Kidney epithelial cell (primary cell): ENCODE results near the gene TLCD2. TPM values are rescaled to one million over a fixed set of nuclear protein-coding genes. Genes with fewer than 3 reads are reported as not detected.
"Not testable (repeated sequence)": the region's sequence is repeated elsewhere in the genome, so short reads cannot be mapped to it uniquely, and the experiment has no call there.

Experiments used
- DNase-seq: peaks from one replicate; pipeline ENCODE4 v3.0.0-alpha.2; 2010; ENCODE audit warnings: low read depth
- H3K27me3 ChIP-seq: 2 replicates; pipeline ENCODE4 v1.6.0; 2011; ENCODE audit warnings: low read length; ENCODE audit not compliant: control insufficient read depth, insufficient read depth
- H3K36me3 ChIP-seq: 2 replicates; pipeline ENCODE4 v1.5.1; 2011; ENCODE audit warnings: low read length; ENCODE audit not compliant: control insufficient read depth, insufficient read depth
- H3K4me3 ChIP-seq: 2 replicates; pipeline ENCODE4 v1.5.1; 2011; ENCODE audit warnings: low read depth, mild to moderate bottlenecking, control low read depth, low read length
- CTCF ChIP-seq: IDR thresholded peaks from 2 replicates; pipeline ENCODE4 v1.5.1; 2011; ENCODE audit warnings: mild to moderate bottlenecking, moderate library complexity, low read length, control low read depth, inconsistent platforms; ENCODE audit not compliant: insufficient read depth, poor library complexity, severe bottlenecking
- total RNA-seq: library from RNA; depleted of rRNA; stranded (reverse); fragments of >200 nt; gene quantifications from 2 replicates; pipeline ENCODE4 v1.2.3, GENCODE V29; 2015

Gene TLCD2
- total RNA-seq, 1 donor from 2014 or later = 1.8 TPM

GRCh38 chr17:1711804-1712203, 1.6 kb upstream of the TLCD2 start:
- DNase-seq = no peak
- H3K27me3 ChIP-seq = no peaks in the 10 kb centered on the region
- H3K4me3 ChIP-seq = no peak overlapping the region
- H3K36me3 ChIP-seq = peaks cover 11% of the 10 kb centered on the region
- TF ChIP-seq CTCF = no peak

GRCh38 chr17:1710807-1711553, 803 bp upstream of the TLCD2 start:
- no peak for DNase-seq
- TF ChIP-seq CTCF = no peak
- H3K27me3 ChIP-seq = no peaks in the 10 kb centered on the region
- peak overlapping the region; percentile 70 for H3K4me3 ChIP-seq
- H3K36me3 ChIP-seq = peaks cover 11% of the 10 kb centered on the region

- H3K4me3 ChIP-seq = peak overlapping the region; percentile 70
- no peak for DNase-seq
- H3K27me3 ChIP-seq = no peaks in the 10 kb centered on the region
- H3K36me3 ChIP-seq = peaks cover 11% of the 10 kb centered on the region
- no peak for TF ChIP-seq CTCF
Observed at GRCh38 chr17:1709403-1709951, 700 bp downstream of the TLCD2 start.

- not testable (repeated sequence) for H3K27me3 ChIP-seq, H3K4me3 ChIP-seq, DNase-seq
- H3K36me3 ChIP-seq = peaks cover 11% of the 10 kb centered on the region
Observed at GRCh38 chr17:1708791-1709346, 1.3 kb downstream of the TLCD2 start.

GRCh38 chr17:1707107-1707506, 3.1 kb downstream of the TLCD2 start:
- TF ChIP-seq CTCF = no peak
- peaks cover 2% of the 10 kb centered on the region for H3K36me3 ChIP-seq
- no peak for DNase-seq

GRCh38 chr17:1705004-1705403, 5.2 kb downstream of the TLCD2 start:
- DNase-seq = no peak
- H3K4me3 ChIP-seq = no peak overlapping the region
- no peaks in the 10 kb centered on the region for H3K27me3 ChIP-seq
- no peaks in the 10 kb centered on the region for H3K36me3 ChIP-seq
- TF ChIP-seq CTCF = no peak

More at GRCh38 chr17:1707107-1707506, 3.1 kb downstream of the TLCD2 start:
- Histone ChIP-seq H3K27me3 (no peaks in the 10 kb centered on the region), H3K4me3 (no peak overlapping the region)
